AG20443 (cell line): ENCODE results near the gene AATF.
A peak's percentile ranks its signal among the peaks of the same experiment; 100 is the strongest.

ENCODE experiments used
- DNase-seq: peaks from one replicate; pipeline ENCODE4 v3.0.0; 2012; ENCODE audit warnings: low spot score, mixed read lengths

AATF gene

GRCh38 chr17:36930583-36930900, 18.2 kb upstream of the AATF start:
- DNase-seq: no peak

- DNase-seq: no peak
Observed at GRCh38 chr17:36931096-36931696, 17.6 kb upstream of the AATF start.

GRCh38 chr17:36931697-36932382, 16.9 kb upstream of the AATF start:
- no peak for DNase-seq

- DNase-seq: no peak
Observed at GRCh38 chr17:36932383-36932693, 16.4 kb upstream of the AATF start.

GRCh38 chr17:36932694-36933511, 15.9 kb upstream of the AATF start:
- DNase-seq: peak; percentile 17

GRCh38 chr17:36933512-36934143, 15.1 kb upstream of the AATF start:
- no peak for DNase-seq

- DNase-seq: no peak
Observed at GRCh38 chr17:36934144-36934691, 14.5 kb upstream of the AATF start.

- DNase-seq: peak; percentile 45
Observed at GRCh38 chr17:36934692-36935630, 13.8 kb upstream of the AATF start.

- DNase-seq: peak; percentile 25
Observed at GRCh38 chr17:36935671-36936454, 12.9 kb upstream of the AATF start.

- DNase-seq: peak; percentile 27
Observed at GRCh38 chr17:36936455-36937000, 12.2 kb upstream of the AATF start.

GRCh38 chr17:36937001-36937958, 11.5 kb upstream of the AATF start, which contains the start of gene LHX1:
TSS of gene LHX1 (plus strand) at chr17:36937475. CDS start at chr17:36938198, 723 bp downstream.
- DNase-seq: peak; percentile 17

- peak; percentile 30 for DNase-seq
Observed at GRCh38 chr17:36937959-36938565, 10.7 kb upstream of the AATF start.

- DNase-seq: no peak
Observed at GRCh38 chr17:36938566-36939051, 10.1 kb upstream of the AATF start.

- no peak for DNase-seq
Observed at GRCh38 chr17:36939052-36939801, 9.5 kb upstream of the AATF start.

- no peak for DNase-seq
Observed at GRCh38 chr17:36939802-36940312, 8.9 kb upstream of the AATF start.

- no peak for DNase-seq
Observed at GRCh38 chr17:36940313-36941264, 8.2 kb upstream of the AATF start.
